Measurements from ENCODE around the gene CDKN2B-AS1. TPM values are rescaled to one million over a fixed set of nuclear protein-coding genes. Genes with fewer than 3 reads are reported as not detected.

Gene CDKN2B-AS1
- total RNA-seq, 4 donors from 2014 or later: 0.72 to 0.93 TPM; not detected in 2

- TF ChIP-seq CTCF (IDR thresholded peaks at IDR 0.05): no peak
- ATAC-seq (ENCODE audit: low FRiP score) (no peak), DNase-seq (ENCODE audit: low spot score) (no peak)
Observed at GRCh38 chr9:22154064-22154463, 159.5 kb downstream of the CDKN2B-AS1 start.

- DNase-seq (ENCODE audit: low spot score): no peak
- ATAC-seq (ENCODE audit: low FRiP score): no peak
- no peak for TF ChIP-seq CTCF (IDR thresholded peaks at IDR 0.05)
Observed at GRCh38 chr9:22156586-22156985, 162.0 kb downstream of the CDKN2B-AS1 start.

- ATAC-seq (ENCODE audit: low FRiP score) (no peak), DNase-seq (ENCODE audit: low spot score) (no peak)
- no peak for TF ChIP-seq CTCF (IDR thresholded peaks at IDR 0.05)
Observed at GRCh38 chr9:22157276-22157675, 162.7 kb downstream of the CDKN2B-AS1 start.

- ATAC-seq (ENCODE audit: low FRiP score): no peak
- DNase-seq (ENCODE audit: low spot score): no peak
- TF ChIP-seq CTCF (IDR thresholded peaks at IDR 0.05): no peak
Observed at GRCh38 chr9:22157828-22158227, 163.2 kb downstream of the CDKN2B-AS1 start.

- DNase-seq (ENCODE audit: low spot score): no peak
- ATAC-seq (ENCODE audit: low FRiP score): peak; percentile 41
- no peak for TF ChIP-seq CTCF (IDR thresholded peaks at IDR 0.05)
Observed at GRCh38 chr9:22158271-22158670, 163.7 kb downstream of the CDKN2B-AS1 start.

GRCh38 chr9:22158927-22159346 is 164.3 kb downstream of the CDKN2B-AS1 start:
- TF ChIP-seq CTCF (IDR thresholded peaks at IDR 0.05): no peak
- peak; percentile 64 for DNase-seq (ENCODE audit: low spot score)
- ATAC-seq (ENCODE audit: low FRiP score): peak; percentile 88

GRCh38 chr9:22159586-22159985 is 165.0 kb downstream of the CDKN2B-AS1 start:
- TF ChIP-seq CTCF (IDR thresholded peaks at IDR 0.05): no peak
- no peak for DNase-seq (ENCODE audit: low spot score)
- no peak for ATAC-seq (ENCODE audit: low FRiP score)

All from omental fat pad (tissue), 4 donors.